ENCODE data around the gene ANKMY1. TPM values are rescaled to one million over a fixed set of nuclear protein-coding genes. Genes with fewer than 3 reads are reported as not detected.
A peak's percentile ranks its signal among the peaks of the same experiment; 100 is the strongest.

The ANKMY1 gene
- total and polyA plus RNA-seq, 2 of the 13 experiments (the other 11 are each of a cell fraction or from before 2014, with no cell fraction given) = 11.7 to 18.8 TPM

DNA sequence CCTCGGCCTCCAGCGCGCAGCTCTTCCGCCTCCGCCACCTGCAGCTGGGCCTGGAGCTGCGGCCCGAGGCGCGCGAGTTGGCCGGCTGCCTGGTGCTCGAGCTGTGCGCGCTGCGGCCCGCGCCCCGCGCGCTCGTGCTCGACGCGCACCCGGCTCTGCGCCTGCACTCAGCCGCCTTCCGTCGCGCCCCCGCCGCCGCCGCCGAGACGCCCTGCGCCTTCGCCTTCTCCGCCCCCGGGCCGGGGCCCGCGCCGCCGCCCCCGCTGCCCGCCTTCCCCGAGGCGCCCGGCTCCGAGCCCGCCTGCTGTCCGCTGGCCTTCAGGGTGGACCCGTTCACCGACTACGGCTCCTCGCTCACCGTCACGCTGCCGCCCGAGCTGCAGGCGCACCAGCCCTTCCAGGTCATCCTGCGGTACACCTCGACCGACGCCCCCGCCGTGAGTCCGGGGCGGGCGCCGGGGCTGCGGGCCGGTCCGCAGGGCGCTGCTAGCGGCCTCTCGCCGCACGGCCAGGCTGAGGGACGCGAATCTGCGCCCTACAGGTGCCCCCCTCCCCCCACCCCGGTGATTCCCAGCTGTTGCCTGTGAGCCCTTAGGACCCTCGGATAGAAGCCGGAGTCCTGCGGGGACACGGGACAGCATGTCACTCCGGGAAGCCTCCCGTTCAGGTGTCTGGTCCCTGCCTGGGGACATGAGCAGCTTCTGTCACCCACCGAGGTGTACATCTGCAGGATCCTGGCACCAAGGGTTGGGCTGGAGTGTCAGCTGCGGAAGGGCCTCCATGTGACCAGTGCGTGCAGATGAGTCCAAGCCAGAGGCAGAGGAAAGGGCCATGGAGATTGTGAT is 11.1 kb upstream of the ANKMY1 start (continued):
- TF ChIP-seq ZSCAN20 (CRISPR knock-in tag; IDR thresholded peaks at IDR 0.05; ENCODE audit: borderline replicate concordance) (peak; percentile 60; the same call in 1 of the 2 replicates), ZNF570 (CRISPR knock-in tag; IDR thresholded peaks at IDR 0.05; ENCODE audit: borderline replicate concordance) (no peak), ZNF451 (CRISPR knock-in tag; IDR thresholded peaks at IDR 0.05) (peak; percentile 77; the same call in 1 of the 2 replicates), YEATS2 (CRISPR knock-in tag; IDR thresholded peaks at IDR 0.05; ENCODE audit: borderline replicate concordance) (no peak), SRF (IDR thresholded peaks at IDR 0.05; ENCODE audit: low read depth, low read length) (no peak), IRX3 (CRISPR knock-in tag; IDR thresholded peaks at IDR 0.05; ENCODE audit: borderline replicate concordance, low read depth) (0 out of 2 replicates have a peak, but pooled peaks have one; percentile 23), ZNF17 (CRISPR knock-in tag; IDR thresholded peaks at IDR 0.05) (no peak), ZFP36 (IDR thresholded peaks at IDR 0.05; ENCODE audit: borderline replicate concordance, low read depth, low read length, partially characterized antibody) (no peak), MYNN (CRISPR knock-in tag; IDR thresholded peaks at IDR 0.05; ENCODE audit: low read depth) (no peak), SP140L (CRISPR knock-in tag; IDR thresholded peaks at IDR 0.05; ENCODE audit: borderline replicate concordance) (no peak), EP300 (IDR thresholded peaks at IDR 0.05; ENCODE audit: low read depth in 2 of 2, low read length in 2 of 2) (no peak), EP300 (CRISPR knock-in tag; IDR thresholded peaks at IDR 0.05; ENCODE audit: borderline replicate concordance) (no peak), SNRNP70 (IDR thresholded peaks at IDR 0.05; ENCODE audit: low read depth, low read length) (no peak), FOXA1 (IDR thresholded peaks at IDR 0.05) (no peak), FOXA1 (CRISPR knock-in tag; IDR thresholded peaks at IDR 0.05) (no peak), CAMTA2 (CRISPR knock-in tag; IDR thresholded peaks at IDR 0.05; ENCODE audit: borderline replicate concordance) (peak; percentile 72; the same call in 1 of the 2 replicates), ZNF263 (CRISPR knock-in tag; IDR thresholded peaks at IDR 0.05) (peak; percentile 43; the same call in 1 of the 2 replicates), BORCS8-MEF2B (CRISPR knock-in tag; IDR thresholded peaks at IDR 0.05) (no peak), MAFK (conservative IDR thresholded peaks at IDR 0.05 in 1 of 2, IDR thresholded peaks at IDR 0.05 in 1 of 2; ENCODE audit: low read length in 2 of 2) (no peak)
- TF ChIP-seq, protein P1, sequence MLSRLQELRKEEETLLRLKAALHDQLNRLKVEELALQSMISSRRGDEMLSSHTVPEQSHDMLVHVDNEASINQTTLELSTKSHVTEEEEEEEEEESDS (CRISPR knock-in tag; IDR thresholded peaks at IDR 0.05; ENCODE audit: borderline replicate concordance) = no peak
- TF ChIP-seq, protein P2, sequence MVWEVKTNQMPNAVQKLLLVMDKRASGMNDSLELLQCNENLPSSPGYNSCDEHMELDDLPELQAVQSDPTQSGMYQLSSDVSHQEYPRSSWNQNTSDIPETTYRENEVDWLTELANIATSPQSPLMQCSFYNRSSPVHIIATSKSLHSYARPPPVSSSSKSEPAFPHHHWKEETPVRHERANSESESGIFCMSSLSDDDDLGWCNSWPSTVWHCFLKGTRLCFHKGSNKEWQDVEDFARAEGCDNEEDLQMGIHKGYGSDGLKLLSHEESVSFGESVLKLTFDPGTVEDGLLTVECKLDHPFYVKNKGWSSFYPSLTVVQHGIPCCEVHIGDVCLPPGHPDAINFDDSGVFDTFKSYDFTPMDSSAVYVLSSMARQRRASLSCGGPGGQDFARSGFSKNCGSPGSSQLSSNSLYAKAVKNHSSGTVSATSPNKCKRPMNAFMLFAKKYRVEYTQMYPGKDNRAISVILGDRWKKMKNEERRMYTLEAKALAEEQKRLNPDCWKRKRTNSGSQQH (CRISPR knock-in tag; IDR thresholded peaks at IDR 0.05; ENCODE audit: low read depth) = no peak
- TF ChIP-seq, protein P3, sequence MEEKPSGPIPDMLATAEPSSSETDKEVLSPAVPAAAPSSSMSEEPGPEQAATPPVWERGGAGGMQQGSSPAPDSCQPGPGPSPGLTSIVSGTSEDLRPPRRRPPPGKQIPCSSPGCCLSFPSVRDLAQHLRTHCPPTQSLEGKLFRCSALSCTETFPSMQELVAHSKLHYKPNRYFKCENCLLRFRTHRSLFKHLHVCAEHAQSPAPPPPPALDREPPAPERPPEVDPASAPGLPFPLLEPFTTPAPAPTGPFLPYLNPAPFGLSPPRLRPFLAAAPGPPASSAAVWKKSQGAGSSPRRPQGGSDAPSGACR (CRISPR knock-in tag; IDR thresholded peaks at IDR 0.05) = no peak
- TF ChIP-seq, protein P4, sequence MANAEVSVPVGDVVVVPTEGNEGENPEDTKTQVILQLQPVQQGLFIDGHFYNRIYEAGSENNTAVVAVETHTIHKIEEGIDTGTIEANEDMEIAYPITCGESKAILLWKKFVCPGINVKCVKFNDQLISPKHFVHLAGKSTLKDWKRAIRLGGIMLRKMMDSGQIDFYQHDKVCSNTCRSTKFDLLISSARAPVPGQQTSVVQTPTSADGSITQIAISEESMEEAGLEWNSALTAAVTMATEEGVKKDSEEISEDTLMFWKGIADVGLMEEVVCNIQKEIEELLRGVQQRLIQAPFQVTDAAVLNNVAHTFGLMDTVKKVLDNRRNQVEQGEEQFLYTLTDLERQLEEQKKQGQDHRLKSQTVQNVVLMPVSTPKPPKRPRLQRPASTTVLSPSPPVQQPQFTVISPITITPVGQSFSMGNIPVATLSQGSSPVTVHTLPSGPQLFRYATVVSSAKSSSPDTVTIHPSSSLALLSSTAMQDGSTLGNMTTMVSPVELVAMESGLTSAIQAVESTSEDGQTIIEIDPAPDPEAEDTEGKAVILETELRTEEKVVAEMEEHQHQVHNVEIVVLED (CRISPR knock-in tag; IDR thresholded peaks at IDR 0.05; ENCODE audit: borderline replicate concordance) = peak; percentile 36; the same call in 1 of the 2 replicates
- TF ChIP-seq, protein P5, sequence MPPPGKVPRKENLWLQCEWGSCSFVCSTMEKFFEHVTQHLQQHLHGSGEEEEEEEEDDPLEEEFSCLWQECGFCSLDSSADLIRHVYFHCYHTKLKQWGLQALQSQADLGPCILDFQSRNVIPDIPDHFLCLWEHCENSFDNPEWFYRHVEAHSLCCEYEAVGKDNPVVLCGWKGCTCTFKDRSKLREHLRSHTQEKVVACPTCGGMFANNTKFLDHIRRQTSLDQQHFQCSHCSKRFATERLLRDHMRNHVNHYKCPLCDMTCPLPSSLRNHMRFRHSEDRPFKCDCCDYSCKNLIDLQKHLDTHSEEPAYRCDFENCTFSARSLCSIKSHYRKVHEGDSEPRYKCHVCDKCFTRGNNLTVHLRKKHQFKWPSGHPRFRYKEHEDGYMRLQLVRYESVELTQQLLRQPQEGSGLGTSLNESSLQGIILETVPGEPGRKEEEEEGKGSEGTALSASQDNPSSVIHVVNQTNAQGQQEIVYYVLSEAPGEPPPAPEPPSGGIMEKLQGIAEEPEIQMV (CRISPR knock-in tag; IDR thresholded peaks at IDR 0.05; ENCODE audit: low read depth) = no peak; the same call in 1 of the 2 replicates

Measured in HepG2 (cell line).